Measurements from ENCODE around the gene TRPV4. TPM values are rescaled to one million over a fixed set of nuclear protein-coding genes. Genes with fewer than 3 reads are reported as not detected.

TRPV4 gene
- total and polyA plus RNA-seq, 2 experiments from 2014 or later, result 2.3 to 4.7 TPM

DNA sequence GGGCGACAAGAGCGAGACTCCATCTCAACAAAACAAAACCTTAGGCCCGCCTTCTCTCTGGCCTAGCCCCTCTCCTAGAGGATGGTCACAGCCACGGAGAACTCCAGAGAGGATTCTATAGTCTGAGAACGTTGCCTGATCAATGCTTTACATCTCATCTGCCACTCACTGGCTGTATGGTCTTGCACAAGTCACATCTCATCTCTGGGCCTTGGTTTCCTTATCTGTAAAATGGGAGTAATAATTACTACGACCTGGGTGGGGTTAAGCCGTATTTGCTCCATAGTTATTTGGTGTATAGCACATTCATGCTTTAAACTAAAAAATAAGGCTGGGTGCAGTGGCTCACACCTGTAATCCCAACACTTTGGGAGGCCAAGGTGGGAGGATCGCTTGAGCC lies 8.5 kb downstream of the TRPV4 start:
- Histone ChIP-seq H3K9me2 (replicated peaks; ENCODE audit: insufficient read depth) (no peaks in the 10 kb centered on the region), H3K9me3 (ENCODE audit: low read depth) (no peaks in the 10 kb centered on the region), H3K4me1 (ENCODE audit: insufficient read depth) (no peaks in the 10 kb centered on the region), H3K79me2 (no peaks in the 10 kb centered on the region), H3K4me3 (no peak overlapping the region), H4K20me1 (ENCODE audit: insufficient read depth, poor library complexity, severe bottlenecking) (no peaks in the 10 kb centered on the region), H3K27ac (no peak overlapping the region), H3K27me3 (no peaks in the 10 kb centered on the region), H2AFZ (no peak overlapping the region), H3K36me3 (replicated peaks; ENCODE audit: insufficient read depth, low read depth) (no peaks in the 10 kb centered on the region), H3K4me2 (no peak overlapping the region)
- no peak for DNase-seq (ENCODE audit: low spot score)
- no peak for TF ChIP-seq EZH2 (IDR thresholded peaks at IDR 0.05; ENCODE audit: borderline replicate concordance)
- TF ChIP-seq EZH2phosphoT487 (IDR thresholded peaks at IDR 0.05; ENCODE audit: low read depth, severe bottlenecking, unreplicated experiment), result no peak
- TF ChIP-seq, protein P1, sequence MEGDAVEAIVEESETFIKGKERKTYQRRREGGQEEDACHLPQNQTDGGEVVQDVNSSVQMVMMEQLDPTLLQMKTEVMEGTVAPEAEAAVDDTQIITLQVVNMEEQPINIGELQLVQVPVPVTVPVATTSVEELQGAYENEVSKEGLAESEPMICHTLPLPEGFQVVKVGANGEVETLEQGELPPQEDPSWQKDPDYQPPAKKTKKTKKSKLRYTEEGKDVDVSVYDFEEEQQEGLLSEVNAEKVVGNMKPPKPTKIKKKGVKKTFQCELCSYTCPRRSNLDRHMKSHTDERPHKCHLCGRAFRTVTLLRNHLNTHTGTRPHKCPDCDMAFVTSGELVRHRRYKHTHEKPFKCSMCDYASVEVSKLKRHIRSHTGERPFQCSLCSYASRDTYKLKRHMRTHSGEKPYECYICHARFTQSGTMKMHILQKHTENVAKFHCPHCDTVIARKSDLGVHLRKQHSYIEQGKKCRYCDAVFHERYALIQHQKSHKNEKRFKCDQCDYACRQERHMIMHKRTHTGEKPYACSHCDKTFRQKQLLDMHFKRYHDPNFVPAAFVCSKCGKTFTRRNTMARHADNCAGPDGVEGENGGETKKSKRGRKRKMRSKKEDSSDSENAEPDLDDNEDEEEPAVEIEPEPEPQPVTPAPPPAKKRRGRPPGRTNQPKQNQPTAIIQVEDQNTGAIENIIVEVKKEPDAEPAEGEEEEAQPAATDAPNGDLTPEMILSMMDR (IDR thresholded peaks at IDR 0.05; ENCODE audit: poor library complexity), result no peak
- WGBS (ENCODE audit: low lambda C conversion rate, missing lambda C conversion rate), result 94% methylated on average over 8 of the region's 8 CpGs

DNA sequence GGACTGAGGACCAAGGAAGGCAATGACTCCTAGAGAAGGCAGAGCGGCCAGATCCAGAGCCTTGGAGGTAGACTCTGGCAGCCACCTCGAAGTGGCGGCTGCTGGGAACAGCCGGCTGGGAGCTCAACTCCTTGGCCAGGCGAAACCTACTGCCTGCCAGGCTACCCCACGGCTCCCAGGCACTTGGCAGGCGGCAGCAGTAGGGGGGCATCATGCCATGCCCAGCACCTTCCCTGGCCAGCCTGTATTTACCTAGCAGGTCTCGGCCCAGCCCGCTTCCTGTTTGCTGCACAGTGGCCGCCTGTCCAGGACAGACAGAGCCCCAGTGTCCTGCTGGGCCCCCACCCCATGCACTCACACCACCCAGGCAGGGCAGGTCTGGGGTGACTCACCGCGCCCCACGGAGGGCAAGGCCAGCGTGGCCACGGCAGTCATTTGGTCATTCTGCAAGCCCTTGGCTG lies 10.2 kb downstream of the TRPV4 start:
- Histone ChIP-seq H3K4me2 (no peak overlapping the region), H3K27ac (no peak overlapping the region), H3K9me3 (ENCODE audit: low read depth) (no peaks in the 10 kb centered on the region), H3K36me3 (replicated peaks; ENCODE audit: insufficient read depth, low read depth) (no peaks in the 10 kb centered on the region), H2AFZ (no peak overlapping the region), H3K4me1 (ENCODE audit: insufficient read depth) (no peaks in the 10 kb centered on the region), H3K27me3 (no peaks in the 10 kb centered on the region), H3K4me3 (no peak overlapping the region), H3K9me2 (replicated peaks; ENCODE audit: insufficient read depth) (no peaks in the 10 kb centered on the region), H4K20me1 (ENCODE audit: insufficient read depth, poor library complexity, severe bottlenecking) (no peaks in the 10 kb centered on the region), H3K79me2 (no peaks in the 10 kb centered on the region)
- TF ChIP-seq, protein P1 (IDR thresholded peaks at IDR 0.05; ENCODE audit: poor library complexity), result no peak
- TF ChIP-seq EZH2phosphoT487 (IDR thresholded peaks at IDR 0.05; ENCODE audit: low read depth, severe bottlenecking, unreplicated experiment) (no peak), EZH2 (IDR thresholded peaks at IDR 0.05; ENCODE audit: borderline replicate concordance) (no peak)
- no peak for DNase-seq (ENCODE audit: low spot score)
- 81% methylated on average over 15 of the region's 15 CpGs for WGBS (ENCODE audit: low lambda C conversion rate, missing lambda C conversion rate)

DNA sequence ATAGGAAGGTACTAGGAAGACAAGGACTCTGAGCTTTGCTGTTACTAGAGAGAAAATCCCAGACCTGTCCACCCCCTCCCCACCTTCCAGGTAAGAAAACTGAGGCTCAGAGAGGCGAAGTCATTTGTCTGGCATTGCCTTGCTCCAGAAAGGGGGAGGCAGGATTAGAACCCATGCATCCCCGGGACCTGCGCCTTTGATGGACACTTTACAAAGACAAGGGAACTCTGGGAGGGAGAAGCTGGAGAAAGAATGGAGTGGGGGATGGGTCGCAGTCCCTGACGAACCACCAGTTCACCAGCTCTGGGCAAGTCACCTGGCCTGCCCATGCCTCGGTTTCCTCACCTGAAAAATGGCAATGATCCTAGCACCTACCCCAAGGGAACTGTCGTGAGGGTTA lies 10.8 kb downstream of the TRPV4 start:
- Histone ChIP-seq H3K79me2 (no peaks in the 10 kb centered on the region), H4K20me1 (ENCODE audit: insufficient read depth, poor library complexity, severe bottlenecking) (no peaks in the 10 kb centered on the region), H3K4me1 (ENCODE audit: insufficient read depth) (no peaks in the 10 kb centered on the region), H2AFZ (no peak overlapping the region), H3K4me3 (no peak overlapping the region), H3K27ac (no peak overlapping the region), H3K4me2 (no peak overlapping the region), H3K36me3 (replicated peaks; ENCODE audit: insufficient read depth, low read depth) (no peaks in the 10 kb centered on the region), H3K9me3 (ENCODE audit: low read depth) (no peaks in the 10 kb centered on the region), H3K27me3 (no peaks in the 10 kb centered on the region), H3K9me2 (replicated peaks; ENCODE audit: insufficient read depth) (no peaks in the 10 kb centered on the region)
- no peak for DNase-seq (ENCODE audit: low spot score)
- TF ChIP-seq EZH2 (IDR thresholded peaks at IDR 0.05; ENCODE audit: borderline replicate concordance), result no peak
- no peak for TF ChIP-seq EZH2phosphoT487 (IDR thresholded peaks at IDR 0.05; ENCODE audit: low read depth, severe bottlenecking, unreplicated experiment)
- TF ChIP-seq, protein P1 (IDR thresholded peaks at IDR 0.05; ENCODE audit: poor library complexity), result no peak
- WGBS (ENCODE audit: low lambda C conversion rate, missing lambda C conversion rate), result 81% methylated on average over 7 of the region's 7 CpGs

DNA sequence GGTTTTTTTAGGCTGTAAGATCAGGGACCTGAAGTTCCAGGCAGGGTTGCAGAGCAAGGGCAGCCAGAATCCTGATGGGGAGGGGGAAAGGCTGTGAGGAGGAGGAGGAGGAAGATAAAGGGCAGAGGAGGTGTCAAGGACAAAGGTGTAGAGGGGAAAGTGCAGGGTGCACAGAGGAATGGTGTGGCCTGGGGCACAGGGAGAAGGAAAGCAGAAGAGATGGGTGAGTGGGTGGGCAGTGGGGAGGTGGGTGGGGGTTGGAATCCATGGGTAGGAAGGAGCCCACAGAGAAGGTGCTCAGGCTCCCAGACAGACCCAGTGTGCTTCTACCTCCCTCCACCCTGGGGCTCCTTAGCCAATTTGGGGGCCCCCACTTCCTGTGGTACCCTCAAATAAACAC lies 11.2 kb downstream of the TRPV4 start:
- no peak for DNase-seq (ENCODE audit: low spot score)
- Histone ChIP-seq H4K20me1 (ENCODE audit: insufficient read depth, poor library complexity, severe bottlenecking) (no peaks in the 10 kb centered on the region), H3K4me2 (no peak overlapping the region), H3K36me3 (replicated peaks; ENCODE audit: insufficient read depth, low read depth) (no peaks in the 10 kb centered on the region), H3K4me3 (no peak overlapping the region), H3K27ac (no peak overlapping the region), H3K4me1 (ENCODE audit: insufficient read depth) (no peaks in the 10 kb centered on the region), H3K9me3 (ENCODE audit: low read depth) (no peaks in the 10 kb centered on the region), H3K79me2 (no peaks in the 10 kb centered on the region), H3K9me2 (replicated peaks; ENCODE audit: insufficient read depth) (no peaks in the 10 kb centered on the region), H3K27me3 (no peaks in the 10 kb centered on the region), H2AFZ (no peak overlapping the region)
- TF ChIP-seq EZH2phosphoT487 (IDR thresholded peaks at IDR 0.05; ENCODE audit: low read depth, severe bottlenecking, unreplicated experiment) (no peak), EZH2 (IDR thresholded peaks at IDR 0.05; ENCODE audit: borderline replicate concordance) (no peak)
- TF ChIP-seq, protein P1 (IDR thresholded peaks at IDR 0.05; ENCODE audit: poor library complexity), result no peak

Data from hepatocyte (in vitro differentiated cells).